Stimulated activated CD8-positive, alpha-beta memory T cell treated with anti-CD3 and anti-CD28 coated beads, Interleukin-15, amount 100 ng/mL, for 24 hours (primary cell): ENCODE results near the gene PSMB5.
A peak's percentile ranks its signal among the peaks of the same experiment; 100 is the strongest.
"Not testable (repeated sequence)": the region's sequence is repeated elsewhere in the genome, so short reads cannot be mapped to it uniquely, and the experiment has no call there.

Experiments
- DNase-seq: peaks from one replicate; pipeline ENCODE4 v3.0.0-alpha.2; 2020; ENCODE audit warnings: low read depth

PSMB5 gene

DNA sequence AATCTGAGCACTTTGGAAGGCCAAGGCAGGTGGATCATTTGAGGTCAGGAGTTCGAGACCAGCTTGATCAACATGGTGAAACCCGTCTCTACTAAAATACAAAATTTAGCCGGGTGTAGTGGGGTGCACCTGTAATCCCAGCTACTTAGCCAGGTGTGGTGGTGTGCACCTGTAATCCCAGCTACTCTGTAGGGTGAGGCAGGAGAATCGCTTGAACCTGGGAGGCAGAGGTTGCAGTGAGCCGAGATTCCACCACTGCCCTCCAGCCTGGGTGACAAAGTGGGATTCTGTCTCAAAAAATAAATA, 21.0 kb downstream of the PSMB5 start:
- DNase-seq, result not testable (repeated sequence)

DNA sequence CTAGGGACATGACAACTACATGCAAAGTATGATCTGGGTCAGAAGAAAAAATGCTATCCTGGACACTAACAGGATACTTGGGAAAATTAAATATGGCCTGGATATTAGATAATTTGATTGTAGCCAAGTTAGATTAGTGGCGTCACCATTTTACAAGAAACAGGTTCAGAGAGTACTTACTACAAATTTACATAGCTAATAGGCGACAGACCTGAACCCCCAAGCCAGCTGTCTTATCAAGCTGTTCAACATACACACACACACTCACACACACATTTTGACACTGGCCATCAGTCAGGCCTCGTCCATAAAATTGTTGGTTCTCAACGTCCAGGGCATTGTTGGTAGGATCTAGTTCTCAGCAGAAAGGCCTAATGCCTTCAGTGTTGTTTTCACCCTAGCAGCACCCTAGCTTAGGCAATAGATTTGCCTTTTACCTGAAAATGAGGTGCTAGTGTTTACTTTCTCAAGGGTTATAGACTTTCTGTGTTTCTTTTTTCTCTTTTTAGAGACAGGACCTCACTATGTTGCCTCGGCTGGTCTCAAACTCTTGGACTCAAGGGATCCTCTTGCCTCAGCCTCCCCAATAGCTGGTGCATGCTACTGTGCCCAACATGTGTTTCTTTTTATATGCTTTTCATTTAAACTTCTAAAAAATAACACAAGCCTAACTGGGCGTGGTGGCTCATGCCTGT, 21.5 kb downstream of the PSMB5 start:
- DNase-seq, result no peak

DNA sequence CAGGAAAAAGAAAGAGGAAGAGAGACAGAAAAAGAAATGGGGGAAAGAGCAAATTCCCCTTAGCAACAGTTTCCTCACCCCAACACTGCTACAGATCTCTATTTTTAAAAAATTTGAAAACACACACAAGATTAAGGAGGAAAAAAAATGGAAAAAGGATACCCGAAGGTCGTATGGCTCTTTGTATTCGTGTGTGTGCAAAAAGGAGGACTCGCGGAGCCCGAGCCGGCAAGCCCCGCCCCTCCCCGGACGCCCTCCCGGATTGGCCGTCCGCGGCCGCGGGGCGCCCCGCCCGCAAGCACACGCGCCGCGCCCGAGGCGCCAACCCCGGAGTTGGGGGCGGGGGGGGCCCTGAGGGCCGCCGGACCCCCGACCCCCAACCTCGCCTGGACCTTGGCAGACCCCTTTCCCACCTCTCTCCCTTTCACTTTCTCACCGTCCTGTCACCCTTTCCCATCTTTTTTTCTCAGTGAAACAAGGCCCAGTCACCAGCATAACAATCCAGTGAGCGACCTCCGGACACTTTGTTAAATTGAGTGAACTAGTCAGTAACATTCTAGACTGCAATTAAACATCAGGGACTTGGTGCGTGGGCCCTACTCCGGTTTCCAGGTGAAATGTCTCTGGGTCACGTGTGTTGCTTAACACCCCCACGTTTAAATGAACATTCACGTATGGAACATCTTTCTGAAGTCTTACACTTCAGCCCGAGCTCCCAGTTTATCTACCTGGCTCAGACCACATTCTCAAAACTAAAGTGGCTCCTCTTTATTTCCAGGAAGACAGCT, 24.6 kb downstream of the PSMB5 start, which contains the start of gene C14orf93:
Gene C14orf93 (minus strand): TSS at position 205 of the 788 bp plus-strand sequence. CDS start 11,120 bp downstream, outside the sequence.
- peak; percentile 60 for DNase-seq

DNA sequence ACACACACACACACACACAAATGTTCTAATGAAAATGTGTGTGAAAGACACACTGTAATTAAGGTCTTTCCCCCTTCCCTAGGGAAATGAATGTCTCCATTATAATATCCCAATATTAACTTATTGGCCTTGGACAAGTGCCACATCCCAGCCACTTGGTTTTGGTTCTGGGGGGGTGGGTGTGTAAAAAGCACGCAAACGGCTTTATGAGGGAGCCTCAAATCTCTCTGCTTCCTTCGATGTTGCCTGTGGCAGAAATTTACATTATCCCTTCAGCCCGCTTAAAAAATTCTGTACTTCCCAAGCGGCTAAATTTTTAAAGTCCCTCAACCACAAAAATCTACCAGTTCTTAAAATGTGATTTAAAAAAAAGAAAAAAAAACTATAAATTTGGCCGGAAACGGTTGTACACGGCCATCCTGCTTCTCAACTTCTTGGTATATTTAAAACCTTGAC, 25.2 kb downstream of the PSMB5 start:
- no peak for DNase-seq

DNA sequence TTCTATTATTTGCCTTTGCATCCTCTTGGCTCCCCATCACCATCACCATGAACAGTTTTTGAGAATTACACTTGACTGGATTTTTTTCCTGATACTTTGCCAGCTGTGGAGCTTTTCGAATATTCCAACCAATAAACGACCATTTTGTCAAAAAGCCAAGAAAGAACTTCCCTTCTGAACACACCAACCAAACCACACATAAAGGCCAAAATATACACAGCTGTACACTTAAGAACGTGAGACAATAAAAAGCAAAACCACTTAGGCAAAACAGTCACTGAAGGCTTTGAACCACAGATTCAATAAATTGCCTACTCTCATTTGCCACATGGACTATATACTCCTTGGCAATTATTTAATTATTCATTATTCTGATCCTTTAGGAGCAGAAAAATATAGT, 25.9 kb downstream of the PSMB5 start:
- no peak for DNase-seq

DNA sequence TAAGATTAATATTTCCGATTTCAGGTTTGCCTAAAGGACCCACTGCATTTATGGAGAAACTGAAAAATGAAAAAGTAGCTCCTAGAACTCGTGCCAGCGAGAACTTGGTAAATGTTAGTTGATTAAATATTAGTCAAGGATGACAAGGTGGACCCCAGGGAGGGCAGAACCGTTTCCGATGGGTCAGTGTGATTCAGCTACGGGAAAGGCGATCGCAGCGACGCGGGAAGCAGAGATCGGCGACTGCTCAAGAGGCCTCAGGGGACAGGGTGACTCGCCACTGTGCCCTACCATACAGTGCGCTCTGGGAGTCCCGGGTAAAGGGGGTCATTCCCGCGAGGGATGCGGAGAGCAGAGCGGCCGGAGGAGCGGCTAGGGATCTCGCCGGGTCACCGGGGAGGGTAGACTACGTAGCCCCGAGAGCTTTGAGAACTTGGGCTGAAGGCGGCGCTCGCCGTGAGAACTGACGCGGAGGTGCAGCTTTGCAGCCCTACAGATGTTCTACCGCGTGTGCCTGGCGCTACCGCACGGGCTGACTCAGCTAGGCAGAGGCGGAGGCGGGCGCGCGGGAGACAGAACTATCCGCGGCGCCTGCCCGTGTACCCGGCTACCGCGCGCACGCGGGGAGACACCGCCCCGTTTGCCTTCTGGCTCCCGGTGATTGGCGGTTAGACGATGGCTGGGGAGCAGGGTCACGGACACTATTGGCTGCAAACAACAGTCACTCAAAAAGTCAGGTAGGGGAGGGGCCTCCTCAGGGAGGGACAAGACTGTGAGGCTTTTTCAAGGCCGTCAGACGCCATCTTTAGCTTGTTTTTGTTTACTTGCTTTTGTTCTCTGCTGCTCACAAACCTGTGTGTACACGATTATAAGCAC, 27.9 kb downstream of the PSMB5 start:
- DNase-seq, result peak; percentile 79

DNA sequence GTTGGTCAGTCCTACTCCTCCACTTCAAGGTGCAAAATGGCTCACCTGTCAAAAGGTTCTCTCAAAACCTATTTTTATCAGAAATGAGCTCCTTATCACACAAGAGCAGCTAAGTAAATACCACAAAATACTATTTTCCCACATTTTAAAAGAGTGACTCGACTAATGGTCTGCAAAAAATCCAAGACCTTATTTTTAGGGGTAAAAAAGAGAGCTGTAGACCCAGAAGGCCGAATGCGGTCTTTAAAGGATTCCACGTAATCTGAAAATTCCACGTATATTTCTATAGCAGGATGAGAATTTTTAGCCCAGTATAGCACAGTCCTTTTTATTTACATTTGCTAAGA, 28.5 kb downstream of the PSMB5 start:
- DNase-seq, result no peak

DNA sequence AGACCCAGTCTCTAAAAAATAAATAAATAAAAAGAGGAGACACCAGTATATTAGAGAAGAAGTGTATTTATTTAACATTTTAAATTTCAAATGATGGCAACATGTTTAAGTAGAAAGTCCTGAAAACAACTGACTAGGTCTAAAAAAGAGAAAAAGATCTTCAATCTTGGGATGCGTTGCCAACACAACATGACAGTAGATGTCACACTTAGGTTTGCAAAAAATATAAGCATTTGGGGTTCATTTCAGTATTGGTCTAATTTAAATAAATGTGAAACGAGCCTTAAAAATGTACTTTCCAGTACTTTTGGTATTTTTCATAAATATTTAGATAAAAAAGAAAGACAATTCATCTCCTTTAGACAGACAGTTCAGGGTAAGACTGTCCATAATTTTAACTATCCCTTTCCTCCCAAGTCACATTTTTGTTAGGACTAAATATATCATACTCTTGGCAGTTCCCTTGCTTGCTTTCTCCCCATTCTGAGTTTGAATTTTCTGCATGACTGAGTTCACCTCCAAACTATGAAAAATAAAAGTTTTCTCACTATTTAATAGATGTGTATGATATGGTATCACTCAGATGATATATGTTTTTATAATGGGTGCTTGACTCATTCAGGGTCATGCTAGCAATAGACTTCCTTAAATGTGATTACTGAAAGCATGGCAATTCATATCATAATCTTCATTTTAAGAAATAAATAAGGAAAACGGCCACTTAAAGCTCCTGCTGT, 29.1 kb downstream of the PSMB5 start:
- DNase-seq, result no peak

DNA sequence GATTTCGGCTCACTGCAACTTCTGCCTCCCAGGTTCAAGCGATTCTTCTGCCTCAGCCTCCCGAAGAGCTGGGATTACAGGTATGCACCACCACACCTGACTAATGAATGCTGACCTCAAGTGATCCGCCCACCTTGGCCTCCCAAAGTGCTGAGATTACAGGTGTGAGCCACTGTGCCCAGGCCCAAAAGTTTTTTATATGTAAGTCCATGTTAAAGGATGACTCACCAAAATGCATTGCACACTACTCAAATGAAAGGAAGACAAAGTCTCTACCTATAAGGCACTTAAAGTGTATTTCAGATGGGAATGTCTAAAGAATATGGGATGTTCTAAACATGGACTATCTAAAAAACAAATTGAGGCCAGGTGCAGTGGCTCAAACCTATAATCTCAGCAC, 30.4 kb downstream of the PSMB5 start:
- not testable (repeated sequence) for DNase-seq

DNA sequence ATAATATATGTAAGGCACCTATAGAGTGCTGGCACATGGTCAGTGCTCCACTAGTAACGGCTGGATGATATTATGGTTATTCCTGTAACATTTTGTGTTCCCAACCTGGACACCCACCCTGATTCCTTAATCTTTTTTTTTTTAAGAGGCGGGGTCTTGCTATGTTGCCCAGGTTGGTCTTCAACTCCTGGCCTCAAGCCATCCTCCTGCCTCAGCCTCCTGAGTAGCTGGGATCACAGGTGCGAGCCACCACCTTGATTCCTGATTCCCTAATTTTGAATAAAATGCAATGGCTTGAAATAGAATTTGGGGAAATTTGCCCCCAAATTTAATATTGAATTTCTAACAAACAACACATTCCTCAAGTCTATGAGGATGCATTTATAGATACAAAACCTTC, 32.1 kb downstream of the PSMB5 start:
- DNase-seq, result no peak

DNA sequence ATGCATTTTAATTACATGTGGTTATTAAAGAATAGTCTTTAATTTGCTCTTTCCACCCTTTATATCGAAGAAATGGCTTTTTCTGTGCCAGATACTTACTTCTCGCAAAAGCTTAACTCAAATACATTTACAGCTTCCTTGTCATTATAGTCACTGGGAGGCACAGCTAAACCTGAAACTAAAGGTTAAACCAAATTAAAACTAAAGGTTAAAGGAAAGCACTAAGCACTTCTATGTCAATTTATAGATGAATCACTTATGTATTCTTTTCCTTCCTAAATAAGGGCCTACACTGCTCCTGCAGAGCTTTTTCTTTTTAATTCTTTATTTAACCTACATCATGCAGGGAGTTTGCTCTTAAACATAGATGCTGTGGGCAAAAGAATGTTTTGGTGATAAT, 33.8 kb downstream of the PSMB5 start:
- no peak for DNase-seq

DNA sequence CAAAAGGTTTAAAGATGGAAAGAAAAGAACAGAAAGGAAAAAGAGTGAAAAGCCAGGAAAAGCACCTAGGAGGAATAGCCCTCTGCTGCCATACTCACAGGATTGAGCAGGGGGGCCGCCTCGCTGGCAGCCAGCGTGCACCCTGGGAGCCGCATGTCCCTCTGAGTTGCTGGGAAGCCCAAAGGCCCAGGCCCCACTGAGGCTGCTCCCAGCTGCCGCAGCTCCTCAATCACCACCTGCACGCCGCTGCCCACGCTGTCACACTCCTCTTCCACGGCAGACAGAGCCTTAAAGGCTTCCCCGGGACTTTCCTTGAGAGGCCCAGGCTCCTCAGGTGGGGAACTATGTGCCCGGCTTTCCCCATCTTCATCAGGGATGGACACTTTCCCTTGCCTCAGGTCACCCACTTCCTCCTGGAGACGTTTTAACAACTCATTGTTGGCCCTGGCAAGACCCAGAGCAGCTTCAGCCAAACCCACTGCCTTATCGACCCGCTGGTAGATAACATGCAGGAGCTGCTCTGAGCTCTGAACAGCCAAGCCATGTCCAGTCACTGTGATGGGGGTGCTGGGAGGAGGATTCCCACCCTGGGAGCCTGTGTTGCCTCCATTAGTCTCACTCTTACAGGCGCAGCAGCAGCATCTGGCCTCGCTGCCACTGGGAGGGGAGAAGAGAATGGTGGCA, 36.2 kb downstream of the PSMB5 start:
- no peak for DNase-seq

DNA sequence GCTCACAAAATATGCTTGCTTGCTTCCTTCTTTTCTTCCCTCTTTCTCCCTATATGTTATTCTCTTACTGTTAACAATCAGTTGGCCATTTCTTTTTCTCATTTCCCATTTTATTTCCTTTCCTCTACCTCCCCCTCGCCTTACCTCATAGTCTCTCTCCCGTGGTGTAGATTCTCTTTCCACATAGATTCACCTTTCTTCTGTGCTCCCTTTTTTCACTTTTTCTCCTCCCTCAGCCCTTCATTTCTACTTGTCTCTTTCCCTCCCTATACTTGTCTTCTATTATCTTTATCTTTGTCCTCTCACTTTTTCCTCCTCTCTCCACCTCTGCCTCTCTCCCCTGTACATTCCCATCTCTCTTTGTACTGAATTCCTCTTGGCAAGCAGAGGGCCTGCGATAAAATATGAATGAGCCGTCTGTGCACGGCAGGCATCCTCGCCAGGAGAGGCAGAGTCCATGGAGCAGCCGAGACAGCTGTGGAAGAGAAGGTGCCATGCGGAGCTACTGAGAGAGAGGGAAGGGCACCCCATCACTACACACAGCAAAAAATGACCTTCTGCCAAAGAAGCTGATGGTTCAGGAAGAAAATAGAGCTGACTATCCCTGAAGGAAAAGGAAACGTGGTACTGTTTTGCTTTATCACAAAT, 36.9 kb downstream of the PSMB5 start:
- no peak for DNase-seq

DNA sequence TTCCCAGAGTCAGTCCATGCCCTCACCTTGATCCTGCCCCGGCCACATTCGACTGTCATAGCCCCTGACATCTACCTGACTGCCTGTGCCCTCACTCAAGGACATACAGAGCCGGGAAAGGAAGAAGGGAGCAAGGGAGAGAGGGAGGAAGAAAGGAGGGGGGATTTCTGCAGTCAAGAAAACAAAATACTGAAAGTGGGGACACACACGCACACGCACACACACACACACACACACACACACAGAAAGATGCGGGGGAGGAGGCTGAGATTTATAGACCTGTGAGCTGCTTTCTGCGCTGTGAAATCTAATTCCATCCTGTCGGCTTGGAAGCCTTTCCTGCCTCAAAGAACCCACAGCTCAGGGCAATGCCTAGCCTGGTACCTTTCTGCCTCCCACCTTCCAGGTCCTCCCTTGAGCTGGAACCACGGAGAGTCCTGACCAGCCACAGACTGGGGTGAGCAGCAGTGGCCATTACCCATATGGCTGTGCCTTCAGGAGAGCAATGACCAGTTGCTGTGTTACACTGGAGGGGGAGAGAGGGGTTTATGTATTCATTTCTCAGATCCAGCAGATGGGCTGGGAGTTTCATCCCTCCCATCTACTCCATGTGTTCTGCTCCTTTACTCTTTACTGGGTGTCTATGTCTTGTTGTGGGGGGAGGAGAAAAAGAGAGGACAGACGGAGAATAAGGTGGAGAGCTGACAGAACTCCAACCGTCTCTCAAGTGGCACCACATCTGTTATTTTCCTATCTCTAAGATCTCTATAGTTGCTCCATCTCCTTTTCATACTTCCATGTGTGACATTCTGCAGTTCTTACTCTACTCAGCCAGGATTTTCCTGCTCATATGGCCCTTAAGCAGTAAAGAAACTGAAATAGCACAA, 37.7 kb downstream of the PSMB5 start:
- DNase-seq, result no peak

DNA sequence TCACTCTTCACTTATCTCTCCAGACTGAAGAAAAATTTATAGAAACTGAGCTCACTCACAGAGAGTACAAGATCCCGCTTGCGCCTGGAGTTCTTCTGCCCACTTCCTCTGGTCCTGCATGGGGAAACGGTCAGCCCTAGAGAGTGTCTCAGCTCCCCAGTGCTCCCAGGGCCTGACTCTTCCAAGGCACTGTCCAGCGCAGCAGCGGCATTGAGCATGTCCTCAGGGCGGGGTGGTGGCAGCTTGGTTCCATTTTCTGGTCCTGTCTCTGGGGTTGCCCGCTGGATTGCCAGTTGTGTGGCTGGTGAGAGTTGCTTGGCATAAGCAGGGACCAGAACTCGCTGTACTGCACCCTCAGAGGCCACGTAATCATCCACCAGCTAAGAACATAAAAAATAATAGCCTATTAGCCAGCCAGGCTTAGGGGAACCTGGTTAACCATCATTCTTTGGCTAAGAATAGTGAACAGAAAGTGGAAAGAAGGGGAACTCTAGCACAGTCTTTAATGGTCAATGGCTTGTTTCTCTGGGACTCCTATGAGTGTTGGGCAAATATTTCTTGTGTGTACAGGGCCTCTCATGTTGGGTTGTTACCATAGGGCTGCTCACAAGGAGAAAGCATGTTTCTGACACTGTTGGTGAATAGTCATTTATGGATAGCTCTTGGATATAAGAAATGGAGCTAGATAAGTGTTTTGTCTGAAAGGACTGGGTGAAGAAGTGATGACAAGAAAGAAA, 38.6 kb downstream of the PSMB5 start:
- no peak for DNase-seq

DNA sequence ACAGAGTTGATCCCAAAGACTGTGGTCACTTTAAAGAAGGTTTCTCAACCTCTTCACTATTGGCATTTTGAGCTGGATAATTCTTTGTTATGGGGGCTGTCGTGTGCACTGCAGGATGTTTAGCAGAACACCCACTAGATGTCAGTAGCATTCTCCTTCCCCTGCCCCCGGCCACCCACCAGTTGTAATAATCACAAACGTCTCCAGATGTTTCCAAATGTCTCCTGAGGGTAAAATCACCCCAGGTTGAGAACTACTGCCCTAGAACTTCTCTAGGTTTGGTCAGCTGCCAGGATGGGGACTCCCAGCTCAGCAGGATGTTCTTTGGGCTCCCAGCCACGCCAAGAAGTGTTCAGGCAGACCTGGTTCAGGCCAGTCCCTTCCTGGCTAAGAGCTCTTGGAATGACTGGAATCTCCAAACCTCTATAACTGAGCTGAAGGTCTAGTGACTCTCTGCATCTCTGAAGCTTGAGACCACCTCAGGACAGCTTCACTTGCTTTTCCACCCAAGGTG, 39.9 kb downstream of the PSMB5 start:
- DNase-seq, result no peak

DNA sequence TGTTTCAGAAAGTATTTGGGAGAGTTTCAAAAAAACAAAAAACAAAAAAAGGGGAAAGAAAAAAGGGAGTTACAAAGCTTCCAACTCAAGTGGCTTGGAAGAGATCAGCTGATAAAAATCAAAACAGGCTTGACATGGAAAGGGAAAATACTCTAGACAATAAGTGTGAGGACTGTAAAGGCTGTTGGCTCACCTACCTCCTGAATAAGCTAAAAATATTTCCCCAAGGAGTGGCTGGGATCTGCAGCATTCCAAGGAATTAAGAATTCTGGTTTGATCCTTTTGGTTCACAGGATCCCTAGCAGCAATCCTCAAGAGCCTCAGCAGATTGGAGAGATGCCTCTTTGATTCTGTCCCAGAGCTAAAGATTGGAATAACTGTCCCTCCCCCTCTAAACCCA, 41.2 kb downstream of the PSMB5 start:
- DNase-seq, result no peak

DNA sequence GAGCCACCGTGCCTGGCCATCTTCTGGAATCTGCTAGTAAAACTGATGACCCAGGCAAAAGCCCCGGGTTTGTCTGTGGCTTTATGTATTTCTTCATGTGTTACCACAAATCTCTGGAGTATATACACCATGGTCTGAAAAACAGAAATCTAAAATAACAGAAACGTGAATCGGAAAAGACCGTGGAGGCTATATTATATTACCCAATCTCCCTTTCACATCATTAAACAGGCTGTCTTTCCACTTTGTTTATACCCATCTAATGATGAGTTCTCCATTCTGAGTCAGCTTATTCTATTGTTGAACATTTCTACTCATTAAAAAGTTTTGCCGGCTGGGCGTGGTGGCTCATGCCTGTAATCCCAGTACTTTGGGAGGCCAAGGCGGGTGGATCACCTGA, 42.8 kb downstream of the PSMB5 start:
- no peak for DNase-seq

DNA sequence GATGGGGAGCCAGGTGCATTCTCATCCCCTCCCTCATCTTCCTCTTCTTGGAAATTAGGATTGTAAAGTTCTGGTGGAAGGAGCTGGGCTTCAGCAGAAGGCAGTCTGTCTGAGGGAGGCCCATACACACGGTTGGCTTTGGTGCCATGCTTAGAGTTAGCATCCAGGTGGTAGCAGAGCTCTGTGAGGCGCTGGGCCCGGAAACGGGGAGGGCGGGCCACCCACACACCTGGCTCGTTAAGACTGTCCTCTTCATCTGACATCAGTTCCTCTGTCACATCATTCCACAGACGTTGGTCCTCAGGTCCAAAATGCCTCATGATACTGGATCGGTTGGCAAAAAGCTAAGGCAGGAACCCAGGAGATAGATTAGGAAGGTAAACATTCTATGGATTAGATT, 47.4 kb downstream of the PSMB5 start:
- DNase-seq, result no peak
